GF-D8 (cell line): Measurements from ENCODE around the gene GPATCH2.

ENCODE experiments used
- DNase-seq: peaks from one replicate; lab custom pipeline; 2025; lab: John Stamatoyannopoulos, UW

GPATCH2 gene

DNA sequence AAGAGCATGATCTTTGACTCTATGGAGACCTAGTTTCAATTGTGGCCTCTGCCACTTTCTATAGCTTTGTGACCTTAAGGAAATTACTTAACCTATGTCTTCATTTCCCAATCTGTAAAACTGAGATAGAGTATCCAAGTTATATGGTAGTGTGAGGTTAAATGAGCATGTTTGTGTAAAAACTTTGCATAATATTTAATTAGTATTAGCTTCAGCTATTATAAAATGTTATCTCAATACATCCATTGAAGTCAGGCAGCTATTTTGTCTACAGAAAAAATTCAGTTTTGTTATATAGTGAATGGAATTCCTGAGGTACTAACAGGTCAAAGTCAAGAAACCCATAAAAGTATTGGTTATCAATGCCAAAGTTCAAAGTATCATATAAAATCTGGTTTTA lies 53.6 kb downstream of the GPATCH2 start:
- no peak for DNase-seq

DNA sequence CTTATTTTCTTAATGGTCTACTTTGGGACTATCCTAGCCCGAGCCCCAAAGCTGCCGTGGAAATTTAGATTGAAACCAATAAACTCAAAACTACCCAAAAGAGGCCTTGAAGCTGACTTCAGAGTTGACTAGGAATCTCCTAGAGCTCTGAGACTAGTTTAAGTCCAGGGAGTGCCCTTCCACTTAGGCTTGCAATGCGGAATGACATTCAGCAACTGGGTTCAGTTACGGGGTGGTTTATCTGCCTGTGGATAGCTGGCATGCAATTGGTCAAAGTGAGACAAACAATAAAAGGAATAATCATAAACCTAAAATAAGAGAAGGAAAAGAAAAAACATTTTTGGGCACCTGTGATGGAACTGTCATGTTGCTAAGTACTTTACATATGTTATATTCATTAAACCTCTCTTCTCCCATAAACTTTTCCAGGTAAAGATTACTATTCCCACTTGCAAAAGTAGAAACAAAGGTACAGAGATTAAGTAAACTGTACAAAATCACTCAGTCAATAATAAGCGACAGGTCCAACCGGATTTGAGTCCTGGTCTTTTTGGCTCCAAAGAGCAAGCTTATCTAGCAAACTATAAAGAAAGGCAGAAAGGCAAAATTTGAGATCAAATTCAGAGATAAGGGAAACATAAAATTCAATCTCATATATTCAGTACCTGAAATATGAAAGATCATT lies 56.5 kb downstream of the GPATCH2 start:
- no peak for DNase-seq

DNA sequence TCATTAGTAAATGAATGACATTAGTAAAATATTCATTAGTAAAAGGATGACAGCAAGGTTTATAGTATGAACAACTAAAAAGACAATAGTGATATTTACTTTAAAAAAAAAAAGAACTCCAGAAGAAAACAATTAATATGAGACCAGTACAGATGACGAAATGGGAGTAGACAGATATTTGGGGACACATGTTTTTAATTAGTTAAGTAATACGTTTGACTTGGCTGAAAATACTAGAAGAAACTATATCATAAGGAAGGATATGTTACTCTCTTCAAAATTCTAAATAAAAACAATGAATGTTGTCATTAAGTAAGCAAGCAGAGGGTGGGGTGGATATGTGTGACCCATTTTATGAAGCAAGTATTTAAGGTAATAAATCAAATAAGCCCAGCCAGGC lies 61.9 kb downstream of the GPATCH2 start:
- DNase-seq, result no peak

DNA sequence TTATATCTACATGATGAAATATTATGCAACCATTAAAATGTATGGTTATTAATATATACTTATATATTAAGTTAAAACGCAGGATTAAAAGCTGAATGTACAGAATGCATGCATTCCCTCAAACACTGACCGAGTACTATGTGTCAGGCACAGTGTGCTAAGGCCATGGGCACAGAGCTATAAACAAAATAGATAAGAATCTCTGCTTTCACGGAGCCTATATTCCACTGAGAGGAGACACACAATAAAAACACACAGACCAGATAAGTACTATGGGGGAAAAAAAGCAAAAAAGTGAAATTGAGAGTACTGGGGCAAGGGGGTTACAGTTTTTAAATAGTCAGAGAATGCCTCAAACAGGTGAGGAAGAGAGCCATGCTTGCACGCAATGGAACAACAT lies 62.7 kb downstream of the GPATCH2 start:
- DNase-seq, result no peak

DNA sequence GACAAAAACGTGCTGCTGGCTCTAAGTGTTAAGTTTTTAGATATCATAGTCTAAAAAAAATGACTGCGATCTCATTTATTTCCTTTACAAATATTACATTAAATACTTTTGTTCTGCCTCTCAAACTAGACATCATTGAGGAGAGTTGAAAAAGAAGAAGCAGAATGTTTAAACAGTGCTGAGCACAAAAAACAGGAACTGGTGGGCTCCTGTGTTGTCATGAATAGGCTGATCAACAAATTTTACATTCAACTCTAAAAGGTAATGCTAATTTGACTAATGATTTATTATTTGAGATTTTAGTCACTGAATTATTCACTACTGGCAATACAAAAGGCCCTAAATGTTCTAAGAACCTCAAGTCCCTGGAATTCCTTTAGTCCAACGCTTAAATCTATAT lies 66.1 kb downstream of the GPATCH2 start:
- DNase-seq, result no peak

DNA sequence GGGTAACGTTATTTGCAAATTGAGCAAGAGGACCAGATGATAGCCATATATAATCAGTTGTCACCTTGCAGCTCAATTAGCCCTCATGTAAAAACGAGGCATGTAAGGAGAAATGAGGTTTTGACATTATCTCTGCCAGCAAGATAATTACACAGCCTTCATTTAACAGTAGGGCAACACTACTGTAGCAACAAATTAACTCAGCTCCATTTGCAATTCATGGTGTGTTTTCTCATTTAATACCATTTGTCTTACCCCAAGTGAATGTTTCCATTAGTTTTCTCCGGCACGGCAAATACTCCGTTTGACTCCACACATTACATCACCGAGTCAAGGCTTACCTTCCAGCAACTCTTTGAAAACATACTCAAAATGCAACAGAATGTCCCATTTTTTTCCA lies 66.7 kb downstream of the GPATCH2 start:
- no peak for DNase-seq

DNA sequence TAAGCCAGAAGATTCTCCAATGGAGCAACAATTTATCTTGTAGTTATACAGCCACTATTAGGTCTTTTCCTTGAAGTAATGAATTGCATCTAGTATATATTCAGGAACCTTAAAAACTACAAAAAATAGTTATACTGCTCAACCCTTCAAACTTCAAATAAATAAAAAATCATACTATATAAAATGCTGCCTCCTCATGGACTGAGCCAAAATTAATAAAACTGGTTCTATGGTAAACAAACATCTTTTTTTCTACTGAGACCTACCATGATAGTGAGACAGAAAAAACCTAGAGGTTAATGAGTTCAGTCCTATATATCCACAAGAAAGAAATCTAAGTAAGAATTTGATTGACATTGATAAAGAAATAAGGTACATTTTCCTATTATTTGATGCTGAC lies 67.7 kb downstream of the GPATCH2 start:
- DNase-seq, result no peak

DNA sequence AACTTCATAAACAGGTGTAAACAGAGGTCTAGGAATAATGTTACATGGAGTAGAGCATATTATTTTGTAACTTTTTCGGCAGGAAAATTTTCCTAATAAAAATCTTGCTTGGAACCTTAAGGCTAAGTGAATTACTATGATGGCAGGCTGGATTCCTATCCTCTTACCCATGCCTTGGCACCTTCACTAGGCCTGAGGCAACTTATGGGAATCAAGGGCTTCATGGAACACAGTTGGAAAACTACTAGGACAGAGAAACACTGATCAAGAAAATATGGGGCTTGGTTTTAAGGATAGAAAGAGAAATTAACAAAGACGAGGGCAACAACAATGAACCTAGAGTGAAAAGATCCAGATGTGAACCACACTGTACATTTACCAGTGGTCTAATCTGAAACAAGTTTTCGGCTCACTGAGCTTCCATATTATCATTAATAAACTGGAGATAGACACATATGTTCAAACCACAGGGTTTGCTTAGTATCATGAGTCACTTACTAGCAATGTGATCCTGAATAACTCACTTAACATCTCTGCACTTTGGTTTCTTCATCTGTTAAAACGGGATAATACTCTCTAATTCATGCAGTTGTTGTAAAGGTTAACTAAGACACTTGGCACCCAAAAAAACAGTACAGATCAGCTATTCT lies 68.5 kb downstream of the GPATCH2 start:
- DNase-seq, result no peak

DNA sequence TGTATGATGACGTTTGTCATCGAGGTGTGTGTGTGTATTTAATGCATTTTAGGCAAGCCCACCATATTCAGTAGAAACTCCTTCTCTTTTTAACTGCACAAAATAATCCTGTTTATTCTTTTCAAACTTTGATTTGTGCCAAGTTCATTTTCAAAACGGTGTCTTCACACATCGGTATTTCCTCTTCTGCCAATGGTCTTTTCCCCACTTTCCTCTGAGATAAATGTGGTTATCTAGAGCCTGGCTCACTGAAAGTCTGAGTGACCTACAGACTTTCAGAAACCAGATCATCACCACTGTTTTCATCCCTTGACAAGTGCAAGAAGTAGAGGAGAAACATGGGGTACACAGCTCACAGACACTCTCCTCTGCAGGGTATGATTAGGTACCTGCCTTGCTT lies 69.4 kb downstream of the GPATCH2 start:
- no peak for DNase-seq

DNA sequence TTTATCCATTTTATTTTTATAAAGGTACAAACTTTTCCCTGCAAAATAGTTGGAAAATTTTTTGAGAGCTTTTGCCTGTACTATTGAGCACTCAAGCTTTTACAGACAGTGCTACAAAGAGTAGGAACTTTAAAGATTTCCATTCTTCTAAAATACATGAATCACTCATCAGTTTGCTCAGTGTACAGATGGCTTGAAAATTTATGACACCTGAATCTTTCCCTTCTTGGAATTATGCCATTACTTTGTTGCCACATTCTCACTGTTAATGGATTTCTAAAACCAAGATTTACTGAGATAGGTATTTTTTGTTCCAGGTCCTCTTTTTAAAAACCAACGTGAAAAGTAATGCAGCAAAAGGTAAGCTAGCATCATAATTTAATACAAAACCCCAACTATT lies 76.0 kb downstream of the GPATCH2 start:
- no peak for DNase-seq

DNA sequence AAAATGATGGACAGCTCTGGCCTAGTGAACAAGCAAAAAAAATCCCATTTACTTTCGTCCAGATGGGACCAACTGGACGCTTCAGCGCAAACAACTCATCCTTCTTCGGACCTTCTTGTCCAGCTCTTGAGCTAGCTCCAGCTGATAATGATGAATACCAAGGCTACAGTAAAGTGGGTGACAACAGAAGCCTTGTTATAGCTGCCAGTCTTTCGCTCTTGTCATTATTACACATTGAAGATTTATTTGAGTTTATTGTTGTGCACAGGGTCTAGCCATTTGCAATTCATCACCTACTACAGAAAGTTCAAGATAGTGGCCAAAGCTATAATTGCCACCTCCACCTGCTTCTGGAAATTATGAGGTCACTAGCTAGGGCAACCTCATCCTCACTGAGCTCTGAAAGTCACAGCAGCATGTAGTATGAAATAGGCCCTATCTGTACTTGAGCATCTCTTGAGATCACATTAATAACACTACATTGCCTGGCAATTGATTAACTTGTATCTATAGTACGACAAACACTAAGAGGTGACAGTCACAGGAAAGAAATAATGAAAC lies 76.9 kb downstream of the GPATCH2 start:
- DNase-seq, result no peak

DNA sequence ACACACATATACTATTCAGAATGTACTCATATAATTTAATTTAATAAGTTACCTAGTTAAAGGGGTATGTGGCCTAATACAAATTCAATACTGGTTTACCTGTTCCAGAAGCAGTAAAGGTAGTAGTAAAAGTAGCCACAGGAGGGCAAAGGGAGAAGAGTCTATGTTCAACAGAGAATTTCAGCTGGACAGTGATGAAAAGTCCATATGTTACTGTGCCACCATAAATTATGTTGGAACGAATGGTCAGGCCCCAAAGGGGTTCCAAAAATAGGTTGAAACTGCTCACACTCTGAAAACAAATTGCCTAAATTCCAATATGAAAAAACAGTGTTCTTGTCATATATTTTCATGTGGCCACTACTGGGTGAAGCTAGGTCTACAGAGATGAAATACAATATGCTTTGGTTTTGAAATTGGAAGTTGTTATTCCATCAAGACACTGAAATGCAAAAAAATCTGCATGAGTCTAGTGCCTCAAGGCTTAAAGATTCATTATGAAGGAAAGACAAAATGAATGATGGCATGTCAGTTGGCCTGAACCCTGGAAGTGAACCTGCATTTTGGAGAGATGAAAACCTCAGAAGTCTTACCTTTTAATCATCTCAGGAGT lies 78.4 kb downstream of the GPATCH2 start:
- no peak for DNase-seq

DNA sequence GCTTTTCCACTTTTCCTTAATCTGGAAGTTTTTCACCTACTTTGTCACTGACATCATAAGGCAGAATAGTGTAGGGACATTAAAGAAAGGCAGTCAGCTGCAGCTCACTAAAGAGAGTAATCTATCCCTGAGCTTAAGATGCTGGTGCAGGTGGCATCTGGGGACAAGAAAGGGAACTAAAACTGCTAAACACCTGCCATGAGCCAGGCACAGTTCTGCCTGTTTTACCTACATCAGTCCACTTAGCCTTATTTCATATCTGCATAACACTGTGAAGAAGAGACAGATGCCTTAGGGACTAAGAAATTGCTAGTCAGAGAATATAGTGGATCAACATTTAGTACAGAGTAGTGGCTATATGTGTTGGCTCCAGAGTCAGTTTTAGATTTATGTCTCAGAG lies 88.1 kb downstream of the GPATCH2 start:
- no peak for DNase-seq

DNA sequence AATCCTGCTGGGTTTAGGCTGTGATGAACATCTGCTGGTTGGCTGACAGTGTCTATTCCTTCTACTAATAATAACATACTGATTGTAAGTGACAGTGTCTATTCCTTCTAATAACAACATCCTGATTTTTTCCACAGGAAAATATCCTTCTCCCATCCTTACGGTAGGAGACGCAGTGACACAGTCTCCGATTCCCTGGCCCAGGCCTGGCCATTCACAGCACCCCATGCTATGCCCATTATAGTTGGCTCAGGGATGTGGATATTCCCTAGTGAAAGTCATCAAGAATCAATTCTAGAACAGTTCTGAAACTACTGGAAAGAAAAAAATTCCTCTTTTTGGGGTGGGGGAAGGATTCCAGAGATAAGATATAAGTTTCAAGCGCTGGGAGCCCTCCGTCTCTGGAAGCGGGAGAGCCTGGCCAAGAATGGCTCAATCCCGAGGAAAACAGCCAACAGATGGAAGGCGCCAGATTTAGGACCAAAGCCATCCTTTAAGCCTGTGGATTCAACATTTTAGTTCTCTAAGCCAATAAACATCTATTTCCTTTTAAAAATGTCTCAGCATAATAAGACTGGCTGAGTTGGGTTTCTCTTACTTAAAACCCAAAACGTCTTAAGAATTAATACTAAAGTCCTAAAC lies 88.6 kb downstream of the GPATCH2 start:
- no peak for DNase-seq

DNA sequence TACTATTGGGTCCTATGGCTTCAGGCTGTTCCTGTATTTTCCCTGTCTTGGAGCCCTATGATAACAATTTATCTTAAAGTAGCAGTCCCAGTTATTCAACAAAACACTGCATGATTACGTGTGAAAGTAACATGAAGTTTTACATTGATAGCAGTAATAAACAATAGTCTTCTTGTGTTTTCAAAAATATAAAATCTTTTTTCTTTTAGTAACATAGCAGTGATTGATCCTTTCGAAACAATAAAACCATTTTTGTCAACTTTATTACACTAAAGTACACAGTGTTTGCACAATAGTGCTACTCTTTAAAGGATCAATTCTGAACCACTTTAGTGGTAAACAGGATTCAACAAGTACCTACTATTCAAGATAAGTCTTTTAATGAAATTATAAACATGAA lies 90.6 kb downstream of the GPATCH2 start:
- DNase-seq, result no peak

DNA sequence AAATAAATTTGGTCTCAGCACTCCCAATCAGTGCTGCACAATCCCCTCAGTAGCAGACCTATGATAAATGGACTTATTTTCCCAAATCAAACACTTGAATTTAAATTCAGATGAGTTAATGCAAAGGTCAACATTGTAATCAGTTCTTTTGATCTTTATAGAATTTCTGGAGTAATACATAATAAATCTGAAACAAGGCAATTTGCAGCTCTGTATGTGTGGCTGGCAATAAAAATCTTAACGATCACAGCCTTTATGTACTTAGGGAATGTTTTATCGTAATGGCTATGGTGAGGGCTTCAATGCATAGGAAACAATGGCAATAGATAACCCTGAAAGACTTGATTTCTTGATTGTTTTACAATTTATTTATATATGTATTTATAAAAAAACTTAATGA lies 91.4 kb downstream of the GPATCH2 start:
- no peak for DNase-seq

DNA sequence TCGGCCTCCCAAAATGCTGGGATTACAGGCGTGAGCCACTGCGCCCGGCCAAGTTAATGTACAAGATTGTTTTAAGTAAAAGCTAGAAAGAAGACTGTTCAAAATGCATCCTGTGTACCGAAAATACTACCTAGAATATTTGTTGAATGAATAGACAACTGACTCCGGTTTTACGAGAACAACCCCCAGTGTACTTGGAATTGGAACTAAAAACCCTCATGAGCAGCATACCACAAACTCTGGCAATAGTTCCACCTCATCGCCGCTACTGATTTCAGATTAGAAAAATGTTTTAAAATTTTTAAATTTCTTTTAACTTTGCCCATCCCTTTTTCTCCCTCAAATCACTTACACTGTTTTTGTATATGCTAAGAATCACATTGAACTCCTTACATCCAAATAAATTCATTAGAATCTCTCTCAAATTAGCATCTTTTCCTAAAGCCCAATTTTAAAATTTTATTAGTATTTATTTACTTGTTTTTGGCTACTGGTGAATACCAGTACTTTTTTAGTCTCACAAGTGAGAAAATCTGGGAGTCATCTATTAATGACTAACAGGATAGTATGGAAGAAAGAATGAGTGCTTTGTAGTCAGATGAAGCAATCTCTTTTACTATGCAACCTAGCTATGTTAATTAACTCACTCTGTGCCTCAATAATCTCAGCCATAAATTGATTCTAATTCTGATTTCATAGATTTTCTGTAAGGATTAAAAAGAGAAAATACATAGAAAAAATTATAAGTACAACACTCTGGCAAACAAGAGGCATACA lies 95.1 kb downstream of the GPATCH2 start:
- DNase-seq, result no peak

DNA sequence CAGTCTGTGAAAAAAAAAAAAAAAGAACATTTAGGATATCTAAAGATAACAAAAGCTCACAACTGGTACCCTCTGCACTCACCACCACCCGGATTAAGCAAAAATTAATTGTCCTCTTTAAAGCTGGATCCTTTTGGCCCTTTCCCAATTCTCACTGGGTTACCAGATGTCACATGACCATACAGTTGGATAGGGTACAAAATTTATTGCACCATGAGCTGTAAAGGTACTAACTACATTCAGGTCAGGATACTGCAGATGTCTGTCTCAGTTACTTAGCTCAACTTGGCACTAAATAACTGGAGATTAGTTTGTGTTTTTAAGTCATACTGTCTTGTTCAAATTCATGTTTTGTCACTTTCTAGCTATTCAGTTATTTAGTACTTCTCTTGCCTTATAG lies 96.3 kb downstream of the GPATCH2 start:
- DNase-seq, result no peak

DNA sequence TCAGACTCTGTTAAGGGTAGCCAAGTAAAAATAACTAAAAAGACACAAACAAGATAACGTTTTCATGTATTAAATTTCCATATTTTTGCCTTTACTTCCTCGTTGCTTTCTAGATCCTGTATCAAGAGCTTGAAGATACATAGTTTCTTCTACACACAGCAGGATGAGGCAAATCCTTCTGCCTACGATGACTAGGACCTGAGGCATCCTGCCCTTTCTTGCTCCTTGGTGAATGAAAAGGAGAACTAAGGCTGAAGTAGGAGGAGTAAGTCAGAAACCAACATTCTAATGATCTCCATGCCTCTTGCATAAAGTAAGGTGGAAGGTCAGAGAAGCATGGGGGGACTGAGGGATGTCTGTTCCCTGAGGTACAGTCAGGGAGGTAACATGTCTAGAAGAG lies 102.6 kb downstream of the GPATCH2 start:
- DNase-seq, result no peak

DNA sequence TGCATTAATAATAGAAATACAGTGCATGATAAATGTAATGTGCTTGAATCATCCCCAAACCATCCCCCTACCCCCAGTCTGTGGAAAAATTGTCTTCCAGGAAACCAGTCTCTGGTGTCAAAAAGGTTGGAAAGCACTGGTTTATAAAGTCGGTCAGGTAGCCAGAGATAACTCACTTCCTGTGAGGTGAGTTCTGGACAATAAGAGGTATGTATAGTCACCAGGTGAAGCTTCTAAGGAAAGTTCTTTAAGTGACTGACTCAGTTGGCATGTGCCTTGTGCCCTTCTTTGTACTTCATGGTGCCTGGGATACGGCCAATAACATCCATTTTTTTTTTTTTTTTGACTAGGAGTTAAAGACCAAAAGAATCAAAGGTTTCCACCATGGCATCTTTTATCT lies 103.7 kb downstream of the GPATCH2 start:
- no peak for DNase-seq

DNA sequence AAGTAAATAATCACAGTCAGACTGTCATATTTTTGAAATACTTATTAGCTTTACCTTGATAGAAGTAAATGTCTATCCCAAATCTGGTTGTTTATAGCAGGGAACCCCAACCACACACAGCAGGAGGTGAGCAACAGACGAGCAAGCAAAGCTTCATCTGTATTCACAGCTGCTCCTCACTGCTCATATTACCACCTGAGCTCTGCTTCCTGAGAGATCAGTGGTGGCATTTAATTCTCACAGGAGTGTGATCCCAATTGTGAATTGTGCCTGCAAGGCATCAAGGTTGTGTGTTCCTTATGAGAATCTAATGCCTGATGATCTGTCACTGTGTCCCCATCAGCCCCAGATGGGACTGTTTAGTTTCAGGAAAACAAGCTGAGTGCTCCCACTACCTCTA lies 104.3 kb downstream of the GPATCH2 start:
- DNase-seq, result no peak
